Left lobe of liver (tissue), 2 donors: Measurements from ENCODE around the gene LIME1. TPM values are rescaled to one million over a fixed set of nuclear protein-coding genes. Genes with fewer than 3 reads are reported as not detected.
A peak's percentile ranks its signal among the peaks of the same experiment; 100 is the strongest.
"Not testable (repeated sequence)": the region's sequence is repeated elsewhere in the genome, so short reads cannot be mapped to it uniquely, and the experiment has no call there.

Source experiments
- ATAC-seq: fragments of 200-7000 bp; cut with Tn5 transposase; one replicate; pipeline ENCODE4 v1.9.1; 2020; ENCODE audit warnings: mild to moderate bottlenecking, moderate library complexity
- DNase-seq: peaks from one replicate; pipeline ENCODE4 v3.0.0-alpha.2; 2020; ENCODE audit warnings: low spot score
- total RNA-seq: library from RNA; stranded (reverse); gene quantifications from one replicate; pipeline ENCODE4 v1.2.1, GENCODE V29; 2021
- donor health status: DM: no; HTN: no; CAD: no; lungs with moderate emphysema.
- donor health status: DM: no; HTN: yes; CAD: no.

LIME1 gene
- total RNA-seq, 1 donor from 2014 or later = 122 TPM

DNA sequence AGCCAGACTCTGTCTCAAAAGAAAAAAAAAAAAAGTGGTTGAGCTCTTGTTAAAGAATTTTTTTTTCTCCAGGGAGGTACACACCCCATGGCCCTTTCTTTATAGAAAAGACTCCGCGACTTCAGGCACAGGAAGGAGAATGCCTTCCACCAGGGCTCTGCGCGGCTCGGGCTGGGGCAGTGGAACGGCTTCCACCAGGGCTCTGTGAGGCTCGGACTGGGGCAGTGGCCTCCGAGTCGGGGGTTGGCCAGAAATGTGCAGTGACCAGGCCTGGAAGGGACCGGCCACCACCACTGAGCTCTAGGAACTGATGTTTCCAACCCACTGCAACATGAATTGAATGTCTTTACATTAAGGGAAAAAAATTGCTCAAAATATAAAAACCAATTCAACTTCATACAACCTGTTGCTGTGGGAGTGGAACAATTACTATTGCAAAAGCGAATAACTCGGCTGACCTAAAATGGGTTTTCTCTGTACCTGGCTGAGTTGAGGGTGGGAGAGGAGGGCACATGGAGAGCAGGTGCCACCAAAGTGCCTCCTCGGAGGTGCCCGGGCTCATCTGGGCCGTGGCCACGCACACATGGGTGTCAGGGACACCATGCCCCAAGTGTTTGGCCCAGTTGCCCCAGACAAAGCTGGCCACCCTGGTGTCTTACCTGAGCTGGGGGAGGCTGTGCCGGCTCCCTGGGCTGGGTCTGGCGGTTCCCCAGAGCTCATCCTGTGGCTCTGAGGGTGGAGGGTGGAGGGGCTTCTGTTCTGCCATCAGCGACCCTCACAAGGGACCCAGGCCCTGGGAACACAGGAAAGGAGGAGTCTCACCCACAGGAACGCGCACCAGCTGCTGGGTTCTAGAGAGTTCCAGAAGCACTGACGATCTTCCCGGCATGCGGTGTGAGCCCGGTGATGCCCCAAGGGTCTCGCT, 32.4 kb downstream of the LIME1 start:
- ATAC-seq (no peak), DNase-seq (no peak)

- DNase-seq (no peak), ATAC-seq (no peak)
These were observed 33.5 kb downstream of the LIME1 start for GRCh38 chr20:63769891-63770474.

GRCh38 chr20:63771046-63771707, 34.7 kb downstream of the LIME1 start:
- DNase-seq = no peak
- ATAC-seq = no peak

DNA sequence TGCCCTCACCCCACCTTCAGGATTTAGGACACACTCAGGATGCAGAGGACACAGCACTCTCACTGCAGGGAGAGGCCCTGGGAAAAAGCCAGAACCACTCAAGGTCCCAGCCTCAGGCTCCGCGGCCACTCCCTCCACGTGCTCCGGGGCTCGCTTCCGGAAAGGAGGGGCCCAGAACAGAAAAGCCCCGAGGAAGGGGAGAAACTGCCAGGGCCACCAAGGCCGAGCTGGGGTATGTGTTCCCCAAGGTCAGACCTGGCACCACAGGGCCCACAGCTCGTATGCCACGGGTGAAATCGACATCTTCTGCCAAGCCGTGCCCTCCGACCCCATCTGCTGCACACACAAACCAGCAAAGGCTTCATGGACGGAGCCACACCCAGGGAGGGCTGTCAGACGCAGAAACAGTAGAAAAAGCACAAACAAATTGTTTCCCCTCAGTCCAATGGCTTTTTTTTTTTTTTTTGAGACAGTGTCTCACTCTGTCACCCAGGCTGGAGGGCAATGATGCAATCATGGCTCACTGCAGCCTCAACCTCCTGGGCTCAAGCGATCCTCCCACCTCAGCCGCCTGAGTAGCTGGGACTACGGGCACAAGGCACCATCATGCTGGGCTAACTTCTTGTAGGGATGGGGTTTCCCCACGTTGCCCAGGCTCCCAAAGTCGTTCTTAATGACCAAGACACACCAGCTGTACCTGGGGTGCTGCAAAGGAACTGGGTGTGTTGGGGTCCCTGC, 36.5 kb downstream of the LIME1 start:
- DNase-seq = no peak
- ATAC-seq = peak; percentile 24

DNA sequence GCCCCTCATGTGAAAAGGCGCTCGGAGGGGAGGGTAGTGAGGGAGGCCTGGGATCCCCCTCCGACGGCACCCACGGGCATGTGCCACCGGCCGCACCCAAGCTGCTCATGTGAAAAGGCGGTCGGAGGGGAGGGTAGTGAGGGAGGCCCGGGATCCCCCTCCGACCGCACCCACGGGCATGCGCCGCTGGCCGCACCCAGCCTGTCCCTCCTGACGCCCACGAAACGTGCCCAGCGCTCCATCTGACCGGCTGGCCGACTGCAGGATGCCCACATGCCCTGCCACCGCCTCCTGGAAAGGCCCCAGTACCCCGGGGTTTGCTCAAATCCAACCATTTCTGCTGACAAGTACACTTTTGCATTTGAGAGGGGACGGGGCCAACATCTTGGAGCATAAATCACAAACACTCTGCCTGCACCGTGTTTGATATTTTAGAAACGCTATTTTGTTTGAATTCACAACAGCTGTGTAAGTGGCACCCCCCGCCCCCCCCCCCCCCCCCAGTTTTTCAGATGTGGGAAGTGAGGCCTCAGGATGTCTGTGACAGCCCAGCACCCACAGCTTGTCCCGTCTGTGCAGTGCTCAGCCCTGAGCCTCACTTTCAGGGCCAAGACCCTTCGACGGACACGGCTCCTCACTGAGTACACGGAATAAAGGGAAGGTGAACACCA, 37.2 kb downstream of the LIME1 start:
- ATAC-seq (no peak), DNase-seq (no peak)

GRCh38 chr20:63774306-63774705, 37.8 kb downstream of the LIME1 start:
- DNase-seq = no peak
- ATAC-seq = no peak

- no peak for DNase-seq
- ATAC-seq = peak; percentile 26
These were observed 38.9 kb downstream of the LIME1 start for GRCh38 chr20:63775096-63775978.

DNA sequence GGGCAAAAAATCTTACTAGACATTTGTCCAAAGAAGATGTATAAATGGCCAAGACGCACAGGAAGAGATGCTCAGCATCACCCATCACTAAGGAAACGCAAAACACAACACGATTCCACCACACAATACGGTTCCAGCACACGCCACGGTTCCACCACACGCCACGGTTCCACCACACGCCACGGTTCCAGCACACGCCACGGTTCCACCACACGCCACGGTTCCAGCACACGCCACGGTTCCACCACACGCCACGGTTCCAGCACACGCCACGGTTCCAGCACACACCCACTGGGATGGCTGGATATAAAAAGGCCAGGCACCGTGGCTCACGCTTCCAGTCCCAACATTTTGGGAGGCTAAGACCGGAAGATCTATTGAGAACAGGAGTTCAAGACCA, 40.4 kb downstream of the LIME1 start:
- ATAC-seq = not testable (repeated sequence)

GRCh38 chr20:63777614-63778013, 41.1 kb downstream of the LIME1 start:
- ATAC-seq = no peak
- no peak for DNase-seq

More for the DNA sequence above, 40.4 kb downstream of the LIME1 start:
- not testable (repeated sequence) for DNase-seq

DNA sequence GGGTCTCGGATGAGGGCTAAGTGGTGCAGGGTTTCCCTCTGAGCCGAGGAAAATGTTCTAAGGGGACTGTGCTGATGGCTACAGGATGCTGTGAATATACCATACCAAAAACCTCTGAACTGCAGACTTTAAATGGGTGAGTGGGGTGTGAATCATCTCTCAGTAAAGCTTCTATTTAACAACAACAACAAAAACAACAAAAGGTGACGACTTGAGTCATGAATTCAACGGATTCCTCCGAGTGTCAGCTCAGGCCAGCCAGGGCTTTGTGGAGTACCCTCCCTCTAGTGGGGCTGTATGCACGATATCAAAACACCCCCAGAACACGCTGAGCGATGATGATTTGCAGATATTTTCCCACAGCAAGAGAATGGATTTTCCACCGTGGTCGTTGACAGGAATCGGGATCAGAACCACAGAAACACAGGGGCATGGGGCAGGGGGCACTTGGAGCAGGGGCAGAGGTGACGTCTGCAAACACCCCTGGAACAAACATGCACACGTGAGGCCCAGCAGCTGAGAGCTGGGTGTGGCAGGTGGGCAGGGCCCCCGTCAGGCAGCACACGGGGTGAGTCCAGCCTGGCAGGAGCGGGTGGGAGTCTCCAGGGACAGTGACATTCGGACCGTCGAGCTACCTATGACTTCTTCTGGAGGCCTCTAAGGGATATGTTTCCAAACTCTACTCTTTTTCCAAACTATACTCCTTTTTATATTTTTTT, 41.7 kb downstream of the LIME1 start:
- DNase-seq = no peak
- no peak for ATAC-seq

DNA sequence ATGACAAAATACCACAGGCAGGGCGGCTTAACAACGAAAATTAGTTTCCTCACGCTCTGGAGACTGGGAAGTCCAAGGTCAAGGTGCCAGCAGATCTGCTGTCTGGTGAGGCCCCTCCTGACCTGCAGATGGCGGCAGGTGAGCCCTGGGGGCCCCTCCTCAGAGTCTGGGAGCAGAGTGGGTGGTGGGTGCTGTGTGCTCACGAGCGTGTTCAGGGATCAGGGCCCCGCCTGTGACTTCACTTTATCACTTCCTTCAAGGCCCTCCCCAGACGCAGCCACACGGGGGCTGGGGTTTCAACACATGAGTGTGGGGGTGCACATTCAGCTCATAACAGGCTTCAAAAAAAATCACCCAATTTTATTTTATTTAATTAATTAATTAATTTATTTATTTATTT, 42.4 kb downstream of the LIME1 start:
- DNase-seq (no peak), ATAC-seq (no peak)

GRCh38 chr20:63781181-63781580, 44.7 kb downstream of the LIME1 start:
- DNase-seq = no peak
- no peak for ATAC-seq

GRCh38 chr20:63782051-63782471, 45.6 kb downstream of the LIME1 start:
- ATAC-seq (no peak), DNase-seq (no peak)

- no peak for DNase-seq
- ATAC-seq = no peak
These were observed 46.1 kb downstream of the LIME1 start for GRCh38 chr20:63782521-63782971.

DNA sequence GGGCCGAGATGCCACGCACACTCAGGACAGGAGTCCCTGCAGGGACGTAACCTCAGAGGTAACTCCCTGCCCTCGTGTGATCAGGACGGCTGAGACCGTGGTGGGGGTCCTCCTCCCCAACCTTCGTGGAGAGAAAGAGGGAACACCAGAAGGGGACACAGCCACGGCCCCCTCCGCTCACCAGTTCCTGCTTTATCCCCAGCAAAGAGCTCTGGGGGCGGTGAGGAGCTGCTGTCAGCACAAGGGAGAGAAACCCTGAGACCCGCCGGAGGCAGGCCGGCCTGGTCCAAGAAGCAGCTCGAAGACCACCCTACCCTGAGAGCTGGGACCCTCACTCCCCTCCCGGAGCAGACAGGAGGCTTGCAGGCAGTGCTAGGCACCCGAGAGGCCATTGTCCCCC, 47.5 kb downstream of the LIME1 start:
- ATAC-seq (no peak), DNase-seq (no peak)

DNA sequence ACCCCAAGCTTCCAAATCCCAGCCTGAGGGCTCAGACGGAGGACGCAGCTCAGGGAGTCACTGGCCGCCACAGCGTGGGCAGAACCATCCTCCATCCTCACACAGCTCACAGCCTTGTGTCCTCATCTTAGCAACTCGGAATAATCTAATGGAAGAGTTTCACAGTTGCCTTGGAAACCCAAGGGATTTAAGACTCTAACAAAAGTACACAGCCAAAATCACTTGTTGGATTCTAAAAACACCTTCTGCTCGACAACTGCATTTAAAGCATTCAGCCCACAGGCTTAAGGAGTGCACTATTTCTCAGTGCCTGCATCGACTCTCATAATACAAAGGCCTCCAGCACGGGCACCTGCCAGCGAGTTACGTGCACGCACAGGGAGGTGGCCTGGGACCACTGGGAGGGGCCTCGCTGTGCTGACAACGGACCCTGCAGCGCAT, 49.2 kb downstream of the LIME1 start:
- no peak for ATAC-seq

DNA sequence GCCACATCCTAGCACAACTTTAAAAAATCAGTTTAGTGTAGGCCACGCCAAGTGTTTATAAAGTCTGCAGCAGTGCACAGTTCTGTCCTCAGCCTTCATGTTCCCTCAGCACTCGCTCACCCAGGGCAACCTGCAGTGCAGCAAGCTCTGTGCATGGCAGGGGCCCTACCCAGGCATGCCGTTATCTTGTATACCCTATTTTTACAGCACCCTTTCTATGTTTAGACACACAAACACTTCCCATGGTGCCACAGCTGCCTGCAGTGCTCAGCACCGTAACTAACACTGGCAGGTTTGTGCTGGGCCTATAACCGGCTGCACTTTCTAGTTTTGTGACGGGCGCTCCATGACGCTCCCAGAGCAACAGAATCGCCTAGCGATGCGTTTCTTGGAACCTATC, 50.8 kb downstream of the LIME1 start:
- ATAC-seq (no peak), DNase-seq (no peak)

More for the DNA sequence above, 49.2 kb downstream of the LIME1 start:
- DNase-seq = no peak

DNA sequence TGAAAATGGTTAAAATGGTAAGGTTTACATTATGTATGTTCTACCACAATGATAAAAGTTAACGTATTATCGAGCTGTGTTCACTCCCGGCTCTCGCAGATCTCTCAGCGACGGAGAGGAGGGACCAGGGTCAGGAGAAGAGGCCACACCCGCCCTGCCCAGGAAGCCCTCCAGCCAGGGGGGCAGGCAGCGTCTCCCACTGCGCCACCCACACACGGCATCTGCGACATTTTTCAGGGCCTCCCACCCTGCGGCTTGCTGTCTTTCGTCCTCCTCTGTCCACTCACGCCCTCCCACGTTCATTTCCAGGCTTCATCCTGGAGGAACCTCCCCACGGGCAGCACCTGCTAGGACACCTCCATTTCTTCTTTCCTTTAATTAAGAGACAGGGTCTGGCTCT, 51.3 kb downstream of the LIME1 start:
- DNase-seq = no peak
- ATAC-seq = no peak
